ENCODE data around the gene FAM168A.

- TF ChIP-seq ARNTL (CRISPR knock-in tag; IDR thresholded peaks at IDR 0.05; ENCODE audit: borderline replicate concordance, low read depth) (no peak), PATZ1 (CRISPR knock-in tag; IDR thresholded peaks at IDR 0.05; ENCODE audit: borderline replicate concordance) (no peak), POU6F1 (CRISPR knock-in tag; IDR thresholded peaks at IDR 0.05; ENCODE audit: borderline replicate concordance, low read depth) (no peak), ZNF8 (CRISPR knock-in tag; IDR thresholded peaks at IDR 0.05) (no peak), ZC3H10 (CRISPR knock-in tag; IDR thresholded peaks at IDR 0.05) (no peak), TSHZ2 (CRISPR knock-in tag; IDR thresholded peaks at IDR 0.05) (no peak), CREB5 (CRISPR knock-in tag; IDR thresholded peaks at IDR 0.05; ENCODE audit: low read depth) (no peak), ZFP3 (CRISPR knock-in tag; IDR thresholded peaks at IDR 0.05) (no peak), CSDC2 (CRISPR knock-in tag; IDR thresholded peaks at IDR 0.05) (no peak), OSR1 (CRISPR knock-in tag; IDR thresholded peaks at IDR 0.05) (no peak)
Observed at GRCh38 chr11:73359930-73360742, 237.8 kb downstream of the FAM168A start.
